ENCODE results near the gene ESYT2. TPM values are rescaled to one million over a fixed set of nuclear protein-coding genes. Genes with fewer than 3 reads are reported as not detected.
A peak's percentile ranks its signal among the peaks of the same experiment; 100 is the strongest.

ESYT2 gene
- total RNA-seq, 5 donors from 2014 or later (not counting 1 experiment from before 2014, with no cell fraction given): 99.0 to 122 (median 116) TPM

- WGBS (ENCODE audit: insufficient coverage): 99% methylated on average over 24 of the region's 30 CpGs
- CTCF ChIA-PET: no interaction called here
- Histone ChIP-seq H3K4me3 (ENCODE audit: control insufficient read depth in 1 of 2, extremely low read depth in 1 of 2, low read length in 1 of 2) (no peak overlapping the region), H3K27ac (ENCODE audit: low read length) (no peak overlapping the region), H3K36me3 (ENCODE audit: control insufficient read depth in 2 of 2, extremely low read depth in 1 of 2, insufficient read depth in 1 of 2, low read length in 1 of 2) (peaks cover 2 to 7% of the 10 kb centered on the region in 2 donors), H3K9me3 (no peaks in the 10 kb centered on the region), H3K4me1 (ENCODE audit: control insufficient read depth in 1 of 2, extremely low read depth in 1 of 2, insufficient read depth in 2 of 2, low read length in 2 of 2) (peaks cover 5 to 12% of the 10 kb centered on the region in 2 experiments), H3K27me3 (replicated peaks in 1 of 2; ENCODE audit: control insufficient read depth in 2 of 2, extremely low read depth in 1 of 2, insufficient read depth in 2 of 2, low read length in 1 of 2) (no peaks in the 10 kb centered on the region)
- ATAC-seq (replicated peaks in 1 of 4): no peak
- Mint-ChIP-seq H3K9me3 (no peaks in the 10 kb centered on the region), H3K36me3 (peaks cover 12% of the 10 kb centered on the region), H3K4me1 (peaks cover 34 to 41% (median 35%) of the 10 kb centered on the region in 3 donors), H3K27ac (no peak overlapping the region), H3K4me3 (no peak overlapping the region), H3K27me3 (no peaks in the 10 kb centered on the region)
- no peak for DNase-seq
- POLR2A ChIA-PET: no interaction called here
Measured at GRCh38 chr7:158867214-158867984, 38.1 kb upstream of the ESYT2 start.

GRCh38 chr7:158865977-158866376 is 36.7 kb upstream of the ESYT2 start:
- ChIA-PET POLR2A (no interaction called here), CTCF (no interaction called here)
- Histone ChIP-seq H3K9me3 (no peaks in the 10 kb centered on the region), H3K36me3 (ENCODE audit: control insufficient read depth in 2 of 2, extremely low read depth in 1 of 2, insufficient read depth in 1 of 2, low read length in 1 of 2) (no peaks in the 10 kb centered on the region), H3K4me3 (ENCODE audit: control insufficient read depth in 1 of 2, extremely low read depth in 1 of 2, low read length in 1 of 2) (no peak overlapping the region), H3K27ac (ENCODE audit: low read length) (no peak overlapping the region), H3K27me3 (replicated peaks in 1 of 2; ENCODE audit: control insufficient read depth in 2 of 2, extremely low read depth in 1 of 2, insufficient read depth in 2 of 2, low read length in 1 of 2) (no peaks in the 10 kb centered on the region), H3K4me1 (ENCODE audit: control insufficient read depth in 1 of 2, extremely low read depth in 1 of 2, insufficient read depth in 2 of 2, low read length in 2 of 2) (peaks cover 5 to 12% of the 10 kb centered on the region in 2 experiments)
- Mint-ChIP-seq H3K4me3 (peak overlapping the region in 1 of 3 donors; percentile 13), H3K27ac (no peak overlapping the region), H3K9me3 (no peaks in the 10 kb centered on the region), H3K4me1 (peaks cover 31 to 43% (median 40%) of the 10 kb centered on the region in 3 donors), H3K36me3 (peaks cover 4% of the 10 kb centered on the region), H3K27me3 (no peaks in the 10 kb centered on the region)
- DNase-seq (no peak), ATAC-seq (replicated peaks in 1 of 4) (no peak)
- WGBS (ENCODE audit: insufficient coverage): 100% methylated on average over 4 of the region's 4 CpGs

GRCh38 chr7:158865462-158865922 is 36.2 kb upstream of the ESYT2 start:
- peaks cover 29 to 42% (median 40%) of the 10 kb centered on the region in 3 donors for H3K4me1 Mint-ChIP-seq
- H3K4me1 ChIP-seq (ENCODE audit: control insufficient read depth in 1 of 2, extremely low read depth in 1 of 2, insufficient read depth in 2 of 2, low read length in 2 of 2): peaks cover 5 to 12% of the 10 kb centered on the region in 2 experiments
- no peaks in the 10 kb centered on the region for H3K36me3 ChIP-seq (ENCODE audit: control insufficient read depth in 2 of 2, extremely low read depth in 1 of 2, insufficient read depth in 1 of 2, low read length in 1 of 2)
- CTCF ChIA-PET: no interaction called here
- H3K9me3 ChIP-seq: no peaks in the 10 kb centered on the region
- peak overlapping the region in 1 of 2 donors; percentile 27 for H3K27ac Mint-ChIP-seq
- H3K4me3 ChIP-seq (ENCODE audit: control insufficient read depth in 1 of 2, extremely low read depth in 1 of 2, low read length in 1 of 2): no peak overlapping the region
- ATAC-seq (replicated peaks in 1 of 4): no peak
- H3K27me3 Mint-ChIP-seq: no peaks in the 10 kb centered on the region
- no peaks in the 10 kb centered on the region for H3K27me3 ChIP-seq (replicated peaks in 1 of 2; ENCODE audit: control insufficient read depth in 2 of 2, extremely low read depth in 1 of 2, insufficient read depth in 2 of 2, low read length in 1 of 2)
- POLR2A ChIA-PET: no interaction called here
- no peaks in the 10 kb centered on the region for H3K36me3 Mint-ChIP-seq
- H3K9me3 Mint-ChIP-seq: no peaks in the 10 kb centered on the region
- WGBS (ENCODE audit: insufficient coverage): 66% methylated on average over 6 of the region's 7 CpGs
- peak overlapping the region in 1 of 3 donors; percentile 32 for H3K4me3 Mint-ChIP-seq
- no peak for DNase-seq
- no peak overlapping the region for H3K27ac ChIP-seq (ENCODE audit: low read length)

GRCh38 chr7:158864833-158865232 is 35.5 kb upstream of the ESYT2 start:
- H3K27ac ChIP-seq (ENCODE audit: low read length): no peak overlapping the region
- Mint-ChIP-seq H3K4me3 (peak overlapping the region; percentile 78 to 92 (median 90)), H3K9me3 (no peaks in the 10 kb centered on the region), H3K4me1 (peaks cover 29 to 42% (median 40%) of the 10 kb centered on the region in 3 donors), H3K36me3 (no peaks in the 10 kb centered on the region), H3K27ac (peak overlapping the region; percentile 41 to 83), H3K27me3 (no peaks in the 10 kb centered on the region)
- no peaks in the 10 kb centered on the region for H3K36me3 ChIP-seq (ENCODE audit: control insufficient read depth in 2 of 2, extremely low read depth in 1 of 2, insufficient read depth in 1 of 2, low read length in 1 of 2)
- WGBS (ENCODE audit: insufficient coverage): 98% methylated on average over 7 of the region's 7 CpGs
- H3K9me3 ChIP-seq: no peaks in the 10 kb centered on the region
- ChIA-PET CTCF (interaction anchor here in 1 of 2 donors (1.4 kb wide), 1 partner anchor 185 kb away, joined by 4 read pairs; no protein-coding TSS in a partner anchor), POLR2A (no interaction called here)
- H3K27me3 ChIP-seq (replicated peaks in 1 of 2; ENCODE audit: control insufficient read depth in 2 of 2, extremely low read depth in 1 of 2, insufficient read depth in 2 of 2, low read length in 1 of 2): no peaks in the 10 kb centered on the region
- H3K4me3 ChIP-seq (ENCODE audit: control insufficient read depth in 1 of 2, extremely low read depth in 1 of 2, low read length in 1 of 2): no peak overlapping the region
- DNase-seq (no peak), ATAC-seq (replicated peaks in 1 of 4) (no peak)
- peaks cover 5 to 12% of the 10 kb centered on the region in 2 experiments for H3K4me1 ChIP-seq (ENCODE audit: control insufficient read depth in 1 of 2, extremely low read depth in 1 of 2, insufficient read depth in 2 of 2, low read length in 2 of 2)

- WGBS (ENCODE audit: insufficient coverage): 100% methylated on average over 2 of the region's 3 CpGs
- ChIA-PET POLR2A (interaction anchor here in 1 of 2 donors (1.0 to 1.5 kb wide), 3 partner anchors 9 to 40 kb away, joined by 3 to 13 read pairs (median 5); no protein-coding TSS in a partner anchor), CTCF (interaction anchor here (0.5 to 1.4 kb wide), 5 partner anchors 17 to 185 kb away, joined by 3 to 7 read pairs (median 4); no protein-coding TSS in a partner anchor)
- H3K9me3 Mint-ChIP-seq: no peaks in the 10 kb centered on the region
- Histone ChIP-seq H3K9me3 (no peaks in the 10 kb centered on the region), H3K27ac (ENCODE audit: low read length) (peak overlapping the region; percentile 35), H3K4me3 (ENCODE audit: control insufficient read depth in 1 of 2, extremely low read depth in 1 of 2, low read length in 1 of 2) (peak overlapping the region; percentile 39 to 55), H3K36me3 (ENCODE audit: control insufficient read depth in 2 of 2, extremely low read depth in 1 of 2, insufficient read depth in 1 of 2, low read length in 1 of 2) (no peaks in the 10 kb centered on the region), H3K27me3 (replicated peaks in 1 of 2; ENCODE audit: control insufficient read depth in 2 of 2, extremely low read depth in 1 of 2, insufficient read depth in 2 of 2, low read length in 1 of 2) (no peaks in the 10 kb centered on the region), H3K4me1 (ENCODE audit: control insufficient read depth in 1 of 2, extremely low read depth in 1 of 2, insufficient read depth in 2 of 2, low read length in 2 of 2) (peaks cover 5 to 14% of the 10 kb centered on the region in 2 experiments)
- H3K27ac Mint-ChIP-seq: peak overlapping the region; percentile 41 to 83
- peak overlapping the region; percentile 78 to 92 (median 90) for H3K4me3 Mint-ChIP-seq
- peaks cover 30 to 44% (median 43%) of the 10 kb centered on the region in 3 donors for H3K4me1 Mint-ChIP-seq
- H3K27me3 Mint-ChIP-seq: no peaks in the 10 kb centered on the region
- DNase-seq (no peak), ATAC-seq (replicated peaks in 1 of 4) (no peak)
- H3K36me3 Mint-ChIP-seq: no peaks in the 10 kb centered on the region
Measured at GRCh38 chr7:158864507-158864820, 35.2 kb upstream of the ESYT2 start.

- H3K4me3 Mint-ChIP-seq: peak overlapping the region; percentile 78 to 92 (median 90)
- ATAC-seq (replicated peaks in 1 of 4): peak; percentile 44 to 84 (median 54)
- 10% methylated on average over 31 of the region's 45 CpGs for WGBS (ENCODE audit: insufficient coverage)
- no peaks in the 10 kb centered on the region for H3K9me3 ChIP-seq
- no peaks in the 10 kb centered on the region for H3K36me3 ChIP-seq (ENCODE audit: control insufficient read depth in 2 of 2, extremely low read depth in 1 of 2, insufficient read depth in 1 of 2, low read length in 1 of 2)
- peak overlapping the region; percentile 35 for H3K27ac ChIP-seq (ENCODE audit: low read length)
- peak overlapping the region; percentile 39 to 55 for H3K4me3 ChIP-seq (ENCODE audit: control insufficient read depth in 1 of 2, extremely low read depth in 1 of 2, low read length in 1 of 2)
- peaks cover 10 to 19% of the 10 kb centered on the region in 2 experiments for H3K4me1 ChIP-seq (ENCODE audit: control insufficient read depth in 1 of 2, extremely low read depth in 1 of 2, insufficient read depth in 2 of 2, low read length in 2 of 2)
- no peaks in the 10 kb centered on the region for H3K27me3 Mint-ChIP-seq
- no peaks in the 10 kb centered on the region for H3K36me3 Mint-ChIP-seq
- POLR2A ChIA-PET: interaction anchor here (0.5 to 1.5 kb wide), 14 partner anchors 8 to 159 kb away, joined by 3 to 21 read pairs (median 6); partner anchors contain the start of gene NCAPG2 (in 1 of the 2)
- DNase-seq: peak in 21 of 35 experiments; percentile 6 to 42 (median 22)
- H3K4me1 Mint-ChIP-seq: peaks cover 36 to 49% (median 48%) of the 10 kb centered on the region in 3 donors
- H3K27me3 ChIP-seq (replicated peaks in 1 of 2; ENCODE audit: control insufficient read depth in 2 of 2, extremely low read depth in 1 of 2, insufficient read depth in 2 of 2, low read length in 1 of 2): no peaks in the 10 kb centered on the region
- no peaks in the 10 kb centered on the region for H3K9me3 Mint-ChIP-seq
- CTCF ChIA-PET: interaction anchor here (0.5 to 1.4 kb wide), 18 partner anchors 9 to 184 kb away, joined by 3 to 7 read pairs (median 4); partner anchors contain the start of gene NCAPG2 (in 1 of the 2)
- H3K27ac Mint-ChIP-seq: peak overlapping the region; percentile 74 to 83
Measured at GRCh38 chr7:158863611-158864506, 34.5 kb upstream of the ESYT2 start.

Data from T-cell (primary cell).